WTC11 (cell line): ENCODE measurements around the gene CTNNA3. TPM values are rescaled to one million over a fixed set of nuclear protein-coding genes. Genes with fewer than 3 reads are reported as not detected.

ENCODE experiments used
- ATAC-seq: fragments of 200-7000 bp; cut with Tn5 transposase; 2 replicates; pipeline ENCODE4 v1.10.0; 2021; ENCODE audit warnings: mild to moderate bottlenecking, moderate library complexity
- CTCF ChIA-PET: fragments of 300-600 bp; sonication (Branson Sonifier 250); formaldehyde crosslinking; loops from one replicate; lab custom pipeline; 2021; ENCODE audit warnings: antibody characterized with exemption; lab: Charles Lee
- POLR2A ChIA-PET: fragments of 350-600 bp; sonication (Branson Sonifier 250); formaldehyde crosslinking; loops from one replicate; lab custom pipeline; 2021; ENCODE audit warnings: antibody characterized with exemption; lab: Charles Lee
- DNase-seq: peaks from one replicate; pipeline ENCODE4 v3.0.0; 2021; ENCODE audit warnings: low spot score
- H3K27ac Mint-ChIP-seq: 2 replicates; pipeline ENCODE4 v1.8.0; 2021; ENCODE audit warnings: mixed read lengths
- H3K27me3 Mint-ChIP-seq: 2 replicates; pipeline ENCODE4 v1.8.0; 2021; ENCODE audit warnings: low read depth, mild to moderate bottlenecking, moderate library complexity, mixed read lengths
- H3K36me3 Mint-ChIP-seq: 2 replicates; pipeline ENCODE4 v1.8.0; 2021; ENCODE audit warnings: mixed read lengths
- H3K4me1 Mint-ChIP-seq: 2 replicates; pipeline ENCODE4 v1.8.0; 2022; ENCODE audit warnings: mixed read lengths
- H3K4me3 Mint-ChIP-seq: 2 replicates; pipeline ENCODE4 v1.8.0; 2021; ENCODE audit warnings: mild to moderate bottlenecking, moderate library complexity, mixed read lengths
- H3K9me3 Mint-ChIP-seq: 2 replicates; pipeline ENCODE4 v1.8.0; 2021; ENCODE audit warnings: mixed read lengths
- ELF4 ChIP-seq: sonication (generic); formaldehyde crosslinking; IDR thresholded peaks from 2 replicates; pipeline ENCODE4 v1.8.1; 2022; ENCODE audit warnings: low read depth, mild to moderate bottlenecking, moderate library complexity, missing genetic modification reagents
- ESRRA ChIP-seq: sonication (generic); formaldehyde crosslinking; IDR thresholded peaks from 2 replicates; pipeline ENCODE4 v1.8.1; 2022; ENCODE audit warnings: mild to moderate bottlenecking, missing genetic modification reagents, borderline replicate concordance
- FOXK1 ChIP-seq: sonication (generic); formaldehyde crosslinking; IDR thresholded peaks from 2 replicates; pipeline ENCODE4 v1.8.0; 2022; ENCODE audit warnings: mild to moderate bottlenecking, moderate library complexity, missing genetic modification reagents
- HMGA2 ChIP-seq: fragments of 250-450 bp; sonication (Bioruptor Pico); IDR thresholded peaks from 2 replicates; pipeline ENCODE4 v1.4.0; 2021; ENCODE audit warnings: mild to moderate bottlenecking, moderate library complexity
- MXD4 ChIP-seq: fragments of 250-450 bp; sonication (Bioruptor Pico); IDR thresholded peaks from 2 replicates; pipeline ENCODE4 v1.8.0; 2021; ENCODE audit warnings: mild to moderate bottlenecking, moderate library complexity, borderline replicate concordance
- MYBL2 ChIP-seq: sonication (generic); formaldehyde crosslinking; IDR thresholded peaks from 2 replicates; pipeline ENCODE4 v1.8.1; 2023; ENCODE audit warnings: mild to moderate bottlenecking, moderate library complexity, missing genetic modification reagents
- NR1H2 ChIP-seq: sonication (generic); formaldehyde crosslinking; IDR thresholded peaks from 2 replicates; pipeline ENCODE4 v1.9.0; 2021; ENCODE audit warnings: mild to moderate bottlenecking, moderate library complexity, missing genetic modification reagents
- OVOL2 ChIP-seq: fragments of 250-450 bp; sonication (Bioruptor Pico); IDR thresholded peaks from 2 replicates; pipeline ENCODE4 v1.9.0; 2021; ENCODE audit warnings: mild to moderate bottlenecking, borderline replicate concordance
- RELA ChIP-seq: sonication (generic); formaldehyde crosslinking; IDR thresholded peaks from 2 replicates; pipeline ENCODE4 v1.8.1; 2022; ENCODE audit warnings: missing genetic modification reagents, mild to moderate bottlenecking, borderline replicate concordance
- SOX15 ChIP-seq: fragments of 250-450 bp; sonication (Bioruptor Pico); IDR thresholded peaks from 2 replicates; pipeline ENCODE4 v1.9.0; 2021; ENCODE audit warnings: mild to moderate bottlenecking
- TCF7 ChIP-seq: sonication (generic); formaldehyde crosslinking; IDR thresholded peaks from 2 replicates; pipeline ENCODE4 v1.8.0; 2022; ENCODE audit warnings: mild to moderate bottlenecking, low read depth, missing genetic modification reagents, moderate library complexity
- TEAD4 ChIP-seq: sonication (generic); formaldehyde crosslinking; IDR thresholded peaks from 2 replicates; pipeline ENCODE4 v1.8.0; 2022; ENCODE audit warnings: mild to moderate bottlenecking, missing genetic modification reagents
- ZNF219 ChIP-seq: sonication (generic); formaldehyde crosslinking; IDR thresholded peaks from 2 replicates; pipeline ENCODE4 v1.8.0; 2023; ENCODE audit warnings: missing genetic modification reagents, mild to moderate bottlenecking, borderline replicate concordance
- ZNF396 ChIP-seq: fragments of 250-450 bp; sonication (Bioruptor Pico); IDR thresholded peaks from 2 replicates; pipeline ENCODE4 v1.8.0; 2021; ENCODE audit warnings: mild to moderate bottlenecking, moderate library complexity, borderline replicate concordance
- total RNA-seq: library from RNA; stranded (reverse); gene quantifications from 3 replicates; pipeline ENCODE4 v1.2.3, GENCODE V29; 2021
- TF ChIP-seq, protein P1 (sequence below): sonication (generic); formaldehyde crosslinking; IDR thresholded peaks from 2 replicates; pipeline ENCODE4 v1.8.1; 2023; ENCODE audit warnings: mild to moderate bottlenecking, missing genetic modification reagents, moderate library complexity
- TF ChIP-seq, protein P2 (sequence below): sonication (generic); formaldehyde crosslinking; IDR thresholded peaks from 2 replicates; pipeline ENCODE4 v1.8.0; 2022; ENCODE audit warnings: mild to moderate bottlenecking, missing genetic modification reagents
- TF ChIP-seq, protein P3 (sequence below): sonication (generic); formaldehyde crosslinking; IDR thresholded peaks from 2 replicates; pipeline ENCODE4 v1.8.1; 2022; ENCODE audit warnings: mild to moderate bottlenecking, moderate library complexity, missing genetic modification reagents
- TF ChIP-seq, protein P4 (sequence below): fragments of 250-450 bp; sonication (Bioruptor Pico); IDR thresholded peaks from 2 replicates; pipeline ENCODE4 v1.9.0; 2021; ENCODE audit warnings: mild to moderate bottlenecking
- TF ChIP-seq, protein P5 (sequence below): fragments of 250-450 bp; sonication (Bioruptor Pico); IDR thresholded peaks from 2 replicates; pipeline ENCODE4 v1.9.0; 2021; ENCODE audit warnings: moderate library complexity, mild to moderate bottlenecking, inconsistent platforms, borderline replicate concordance
- TF ChIP-seq, protein P6 (sequence below): fragments of 200-600 bp; IDR thresholded peaks from 2 replicates; pipeline ENCODE4 v1.8.0; 2022; ENCODE audit warnings: antibody characterized with exemption
- TF ChIP-seq, protein P7 (sequence below): sonication (generic); formaldehyde crosslinking; IDR thresholded peaks from 2 replicates; pipeline ENCODE4 v1.8.1; 2023; ENCODE audit warnings: mild to moderate bottlenecking, missing genetic modification reagents, borderline replicate concordance
- TF ChIP-seq, protein P8 (sequence below): sonication (generic); formaldehyde crosslinking; IDR thresholded peaks from 2 replicates; pipeline ENCODE4 v1.8.1; 2023; ENCODE audit warnings: mild to moderate bottlenecking, missing genetic modification reagents, moderate library complexity

Gene CTNNA3
- total RNA-seq, 1 experiment from 2014 or later = 6.1 TPM

DNA sequence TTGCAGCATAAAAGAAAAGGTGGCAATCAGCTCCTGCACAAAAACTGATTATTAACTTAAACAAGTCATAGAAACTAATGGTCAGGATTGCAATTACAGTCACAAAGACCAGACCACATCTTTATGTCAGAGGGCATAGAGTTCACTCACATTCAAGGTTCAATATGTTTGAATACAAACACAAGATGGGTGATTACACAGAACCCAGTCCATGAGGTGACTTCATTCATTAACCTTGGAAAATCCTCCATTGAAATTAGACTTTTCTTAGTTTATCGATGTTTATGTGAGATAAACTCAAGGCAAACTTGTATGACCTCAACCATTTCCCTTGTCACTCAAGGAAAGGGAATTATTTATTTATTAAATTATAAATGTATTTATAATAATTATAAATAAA is 1158.8 kb downstream of the CTNNA3 start:
- no peaks in the 10 kb centered on the region; the same call in 1 of the 2 replicates for H3K9me3 Mint-ChIP-seq
- POLR2A ChIA-PET = no interaction called here
- TF ChIP-seq HMGA2 (CRISPR knock-in tag) = 0 out of 2 replicates have a peak, but pooled peaks have one; percentile 89
- TF ChIP-seq ZNF219 (CRISPR knock-in tag) = no peak
- TF ChIP-seq, all 79 proteins: peak for 1
- DNase-seq = no peak
- Mint-ChIP-seq H3K27ac (no peak overlapping the region), H3K27me3 (no peaks in the 10 kb centered on the region), H3K4me1 (peaks cover 14% of the 10 kb centered on the region), H3K36me3 (no peaks in the 10 kb centered on the region), H3K4me3 (no peak overlapping the region)
- ATAC-seq = no peak
- CTCF ChIA-PET = no interaction called here

DNA sequence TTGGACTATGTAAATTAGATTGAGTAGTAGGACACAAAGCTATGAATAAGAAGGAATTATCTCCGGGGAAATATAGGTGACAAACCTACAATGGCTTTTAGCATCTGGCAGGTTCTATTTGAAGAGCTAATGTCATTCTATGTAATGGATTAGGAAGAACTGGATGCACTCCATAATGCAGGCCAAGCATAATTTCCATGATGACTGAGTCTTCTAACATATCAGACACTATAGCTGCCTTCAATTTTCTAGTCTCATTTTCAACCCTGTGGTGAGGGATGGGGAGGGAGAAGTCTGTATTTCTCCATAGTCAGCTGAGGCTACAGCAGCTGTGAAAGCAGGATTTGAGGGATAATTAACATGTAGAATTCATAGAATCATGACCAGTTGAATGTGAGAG is 1160.6 kb downstream of the CTNNA3 start:
- Mint-ChIP-seq H3K4me3 (no peak overlapping the region), H3K27me3 (no peaks in the 10 kb centered on the region), H3K4me1 (peaks cover 14% of the 10 kb centered on the region), H3K9me3 (no peaks in the 10 kb centered on the region), H3K27ac (no peak overlapping the region), H3K36me3 (no peaks in the 10 kb centered on the region)
- ChIA-PET CTCF (no interaction called here), POLR2A (no interaction called here)
- TF ChIP-seq ZNF396 (CRISPR knock-in tag) (no peak), TEAD4 (CRISPR knock-in tag) (no peak), NR1H2 (CRISPR knock-in tag) (no peak)
- TF ChIP-seq, protein P1, sequence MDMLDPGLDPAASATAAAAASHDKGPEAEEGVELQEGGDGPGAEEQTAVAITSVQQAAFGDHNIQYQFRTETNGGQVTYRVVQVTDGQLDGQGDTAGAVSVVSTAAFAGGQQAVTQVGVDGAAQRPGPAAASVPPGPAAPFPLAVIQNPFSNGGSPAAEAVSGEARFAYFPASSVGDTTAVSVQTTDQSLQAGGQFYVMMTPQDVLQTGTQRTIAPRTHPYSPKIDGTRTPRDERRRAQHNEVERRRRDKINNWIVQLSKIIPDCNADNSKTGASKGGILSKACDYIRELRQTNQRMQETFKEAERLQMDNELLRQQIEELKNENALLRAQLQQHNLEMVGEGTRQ = no peak
- TF ChIP-seq, protein P2, sequence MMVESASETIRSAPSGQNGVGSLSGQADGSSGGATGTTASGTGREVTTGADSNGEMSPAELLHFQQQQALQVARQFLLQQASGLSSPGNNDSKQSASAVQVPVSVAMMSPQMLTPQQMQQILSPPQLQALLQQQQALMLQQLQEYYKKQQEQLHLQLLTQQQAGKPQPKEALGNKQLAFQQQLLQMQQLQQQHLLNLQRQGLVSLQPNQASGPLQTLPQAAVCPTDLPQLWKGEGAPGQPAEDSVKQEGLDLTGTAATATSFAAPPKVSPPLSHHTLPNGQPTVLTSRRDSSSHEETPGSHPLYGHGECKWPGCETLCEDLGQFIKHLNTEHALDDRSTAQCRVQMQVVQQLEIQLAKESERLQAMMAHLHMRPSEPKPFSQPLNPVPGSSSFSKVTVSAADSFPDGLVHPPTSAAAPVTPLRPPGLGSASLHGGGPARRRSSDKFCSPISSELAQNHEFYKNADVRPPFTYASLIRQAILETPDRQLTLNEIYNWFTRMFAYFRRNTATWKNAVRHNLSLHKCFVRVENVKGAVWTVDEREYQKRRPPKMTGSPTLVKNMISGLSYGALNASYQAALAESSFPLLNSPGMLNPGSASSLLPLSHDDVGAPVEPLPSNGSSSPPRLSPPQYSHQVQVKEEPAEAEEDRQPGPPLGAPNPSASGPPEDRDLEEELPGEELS = no peak
- no peak for ATAC-seq
- DNase-seq = no peak

DNA sequence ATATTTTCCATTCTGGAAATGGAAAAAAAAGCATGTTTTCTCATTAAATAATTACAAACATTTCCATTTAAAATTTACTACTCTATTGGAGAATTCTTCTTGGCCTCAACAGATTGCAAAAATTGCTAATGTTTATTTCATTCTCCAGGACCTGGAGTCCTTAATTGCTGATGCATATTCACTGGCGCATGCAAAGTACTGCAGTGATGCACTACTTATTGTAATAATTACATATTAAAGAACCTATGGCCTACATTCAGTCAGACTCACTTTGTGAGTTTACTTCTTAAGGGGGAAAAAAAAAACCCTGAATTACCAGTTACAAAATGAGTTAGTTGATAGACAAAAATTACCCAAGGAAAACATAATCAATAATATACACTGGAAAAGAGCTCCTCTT is 1161.1 kb downstream of the CTNNA3 start:
- Mint-ChIP-seq H3K27ac (no peak overlapping the region), H3K27me3 (no peaks in the 10 kb centered on the region), H3K4me3 (no peak overlapping the region), H3K9me3 (no peaks in the 10 kb centered on the region), H3K36me3 (no peaks in the 10 kb centered on the region), H3K4me1 (peaks cover 14% of the 10 kb centered on the region)
- DNase-seq (no peak), ATAC-seq (no peak)
- ChIA-PET CTCF (no interaction called here), POLR2A (no interaction called here)
- TF ChIP-seq, protein P3, sequence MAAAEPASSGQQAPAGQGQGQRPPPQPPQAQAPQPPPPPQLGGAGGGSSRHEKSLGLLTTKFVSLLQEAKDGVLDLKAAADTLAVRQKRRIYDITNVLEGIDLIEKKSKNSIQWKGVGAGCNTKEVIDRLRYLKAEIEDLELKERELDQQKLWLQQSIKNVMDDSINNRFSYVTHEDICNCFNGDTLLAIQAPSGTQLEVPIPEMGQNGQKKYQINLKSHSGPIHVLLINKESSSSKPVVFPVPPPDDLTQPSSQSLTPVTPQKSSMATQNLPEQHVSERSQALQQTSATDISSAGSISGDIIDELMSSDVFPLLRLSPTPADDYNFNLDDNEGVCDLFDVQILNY = no peak
- TF ChIP-seq MXD4 (CRISPR knock-in tag) = no peak
- TF ChIP-seq OVOL2 (CRISPR knock-in tag) = no peak
- TF ChIP-seq NR1H2 (CRISPR knock-in tag) = no peak
- TF ChIP-seq ELF4 (CRISPR knock-in tag) = no peak
- TF ChIP-seq, protein P4, sequence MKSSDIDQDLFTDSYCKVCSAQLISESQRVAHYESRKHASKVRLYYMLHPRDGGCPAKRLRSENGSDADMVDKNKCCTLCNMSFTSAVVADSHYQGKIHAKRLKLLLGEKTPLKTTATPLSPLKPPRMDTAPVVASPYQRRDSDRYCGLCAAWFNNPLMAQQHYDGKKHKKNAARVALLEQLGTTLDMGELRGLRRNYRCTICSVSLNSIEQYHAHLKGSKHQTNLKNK (CRISPR knock-in tag) = no peak
- TF ChIP-seq, protein P5, sequence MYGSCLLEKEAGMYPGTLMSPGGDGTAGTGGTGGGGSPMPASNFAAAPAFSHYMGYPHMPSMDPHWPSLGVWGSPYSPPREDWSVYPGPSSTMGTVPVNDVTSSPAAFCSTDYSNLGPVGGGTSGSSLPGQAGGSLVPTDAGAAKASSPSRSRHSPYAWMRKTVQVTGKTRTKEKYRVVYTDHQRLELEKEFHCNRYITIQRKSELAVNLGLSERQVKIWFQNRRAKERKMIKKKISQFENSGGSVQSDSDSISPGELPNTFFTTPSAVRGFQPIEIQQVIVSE (CRISPR knock-in tag) = no peak
- TF ChIP-seq, protein P6, sequence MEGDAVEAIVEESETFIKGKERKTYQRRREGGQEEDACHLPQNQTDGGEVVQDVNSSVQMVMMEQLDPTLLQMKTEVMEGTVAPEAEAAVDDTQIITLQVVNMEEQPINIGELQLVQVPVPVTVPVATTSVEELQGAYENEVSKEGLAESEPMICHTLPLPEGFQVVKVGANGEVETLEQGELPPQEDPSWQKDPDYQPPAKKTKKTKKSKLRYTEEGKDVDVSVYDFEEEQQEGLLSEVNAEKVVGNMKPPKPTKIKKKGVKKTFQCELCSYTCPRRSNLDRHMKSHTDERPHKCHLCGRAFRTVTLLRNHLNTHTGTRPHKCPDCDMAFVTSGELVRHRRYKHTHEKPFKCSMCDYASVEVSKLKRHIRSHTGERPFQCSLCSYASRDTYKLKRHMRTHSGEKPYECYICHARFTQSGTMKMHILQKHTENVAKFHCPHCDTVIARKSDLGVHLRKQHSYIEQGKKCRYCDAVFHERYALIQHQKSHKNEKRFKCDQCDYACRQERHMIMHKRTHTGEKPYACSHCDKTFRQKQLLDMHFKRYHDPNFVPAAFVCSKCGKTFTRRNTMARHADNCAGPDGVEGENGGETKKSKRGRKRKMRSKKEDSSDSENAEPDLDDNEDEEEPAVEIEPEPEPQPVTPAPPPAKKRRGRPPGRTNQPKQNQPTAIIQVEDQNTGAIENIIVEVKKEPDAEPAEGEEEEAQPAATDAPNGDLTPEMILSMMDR = no peak
- no peak for TF ChIP-seq FOXK1 (CRISPR knock-in tag)
- TF ChIP-seq TCF7 (CRISPR knock-in tag) = no peak
- no peak for TF ChIP-seq MYBL2 (CRISPR knock-in tag)
- TF ChIP-seq RELA (CRISPR knock-in tag) = no peak
- TF ChIP-seq, protein P7, sequence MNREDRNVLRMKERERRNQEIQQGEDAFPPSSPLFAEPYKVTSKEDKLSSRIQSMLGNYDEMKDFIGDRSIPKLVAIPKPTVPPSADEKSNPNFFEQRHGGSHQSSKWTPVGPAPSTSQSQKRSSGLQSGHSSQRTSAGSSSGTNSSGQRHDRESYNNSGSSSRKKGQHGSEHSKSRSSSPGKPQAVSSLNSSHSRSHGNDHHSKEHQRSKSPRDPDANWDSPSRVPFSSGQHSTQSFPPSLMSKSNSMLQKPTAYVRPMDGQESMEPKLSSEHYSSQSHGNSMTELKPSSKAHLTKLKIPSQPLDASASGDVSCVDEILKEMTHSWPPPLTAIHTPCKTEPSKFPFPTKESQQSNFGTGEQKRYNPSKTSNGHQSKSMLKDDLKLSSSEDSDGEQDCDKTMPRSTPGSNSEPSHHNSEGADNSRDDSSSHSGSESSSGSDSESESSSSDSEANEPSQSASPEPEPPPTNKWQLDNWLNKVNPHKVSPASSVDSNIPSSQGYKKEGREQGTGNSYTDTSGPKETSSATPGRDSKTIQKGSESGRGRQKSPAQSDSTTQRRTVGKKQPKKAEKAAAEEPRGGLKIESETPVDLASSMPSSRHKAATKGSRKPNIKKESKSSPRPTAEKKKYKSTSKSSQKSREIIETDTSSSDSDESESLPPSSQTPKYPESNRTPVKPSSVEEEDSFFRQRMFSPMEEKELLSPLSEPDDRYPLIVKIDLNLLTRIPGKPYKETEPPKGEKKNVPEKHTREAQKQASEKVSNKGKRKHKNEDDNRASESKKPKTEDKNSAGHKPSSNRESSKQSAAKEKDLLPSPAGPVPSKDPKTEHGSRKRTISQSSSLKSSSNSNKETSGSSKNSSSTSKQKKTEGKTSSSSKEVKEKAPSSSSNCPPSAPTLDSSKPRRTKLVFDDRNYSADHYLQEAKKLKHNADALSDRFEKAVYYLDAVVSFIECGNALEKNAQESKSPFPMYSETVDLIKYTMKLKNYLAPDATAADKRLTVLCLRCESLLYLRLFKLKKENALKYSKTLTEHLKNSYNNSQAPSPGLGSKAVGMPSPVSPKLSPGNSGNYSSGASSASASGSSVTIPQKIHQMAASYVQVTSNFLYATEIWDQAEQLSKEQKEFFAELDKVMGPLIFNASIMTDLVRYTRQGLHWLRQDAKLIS (CRISPR knock-in tag) = no peak
- no peak for TF ChIP-seq SOX15 (CRISPR knock-in tag)
- TF ChIP-seq, protein P8, sequence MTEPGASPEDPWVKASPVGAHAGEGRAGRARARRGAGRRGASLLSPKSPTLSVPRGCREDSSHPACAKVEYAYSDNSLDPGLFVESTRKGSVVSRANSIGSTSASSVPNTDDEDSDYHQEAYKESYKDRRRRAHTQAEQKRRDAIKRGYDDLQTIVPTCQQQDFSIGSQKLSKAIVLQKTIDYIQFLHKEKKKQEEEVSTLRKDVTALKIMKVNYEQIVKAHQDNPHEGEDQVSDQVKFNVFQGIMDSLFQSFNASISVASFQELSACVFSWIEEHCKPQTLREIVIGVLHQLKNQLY (CRISPR knock-in tag) = no peak
- TF ChIP-seq ESRRA (CRISPR knock-in tag) = no peak
